H1 (cell line): ENCODE data around the gene OR6K2. TPM values are rescaled to one million over a fixed set of nuclear protein-coding genes. Genes with fewer than 3 reads are reported as not detected.

Experiments
- CEBPB ChIP-seq: IDR thresholded peaks from 2 replicates; pipeline ENCODE4 v1.6.1; 2012; ENCODE audit warnings: low read depth, low read length
- CHD1 ChIP-seq: IDR thresholded peaks from 2 replicates; pipeline ENCODE4 v1.6.1; 2012; ENCODE audit warnings: low read depth, low read length, improper control_type of control experiment
- CREB1 ChIP-seq: IDR thresholded peaks from 2 replicates; pipeline ENCODE4 v1.6.1; 2012; ENCODE audit warnings: inconsistent platforms
- MAFK ChIP-seq: IDR thresholded peaks from 2 replicates; pipeline ENCODE4 v1.6.1; 2012; ENCODE audit warnings: low read depth, mild to moderate bottlenecking, improper control_type of control experiment, low read length
- RAD21 ChIP-seq, 2 experiments: IDR thresholded peaks in 1 of 2; conservative IDR thresholded peaks in 1 of 2; 2 replicates each; pipeline ENCODE4 v1.6.1; 2011; ENCODE audit warnings: low read depth in 2 of 2, low read length in 2 of 2, improper control_type of control experiment in 1 of 2, inconsistent platforms in 1 of 2, mild to moderate bottlenecking in 1 of 2, moderate library complexity in 1 of 2
- polyA plus RNA-seq, 7 experiments: library from polyadenylated mRNA; depleted of rRNA in 3 of 7; stranded (reverse) in 5 of 7; unstranded in 2 of 7; fragments of >200 nt in 5 of 7; fragments of 200-250 nt in 2 of 7; gene quantifications; 1 replicate in 5 of 7; 2 replicates in 1 of 7; 4 replicates in 1 of 7; pipeline versions ENCODE4 v1.2.1 to v1.2.3, GENCODE V29; 2011 to 2013; ENCODE audit warnings: missing spikeins in 2 of 7, mixed read lengths in 2 of 7
- total RNA-seq: library from RNA; stranded (reverse); fragmentation: NEBNext Ultra II Directional; extraction: Animal tissue kit (Norgen Biotek cat#: 25700); gene quantifications from 2 replicates; pipeline ENCODE4 v1.2.1, GENCODE V29; 2021
- TF ChIP-seq, protein P1 (sequence below): IDR thresholded peaks from 2 replicates; pipeline ENCODE4 v1.6.1; 2011; ENCODE audit warnings: low read length, improper control_type of control experiment
- TF ChIP-seq, protein P2 (sequence below): IDR thresholded peaks from 2 replicates; pipeline ENCODE4 v1.6.1; 2012; ENCODE audit warnings: inconsistent platforms

The OR6K2 gene
- total and polyA plus RNA-seq, 2 of the 8 experiments (the other 6 are each of a cell fraction or from before 2014, with no cell fraction given), result not detected

DNA sequence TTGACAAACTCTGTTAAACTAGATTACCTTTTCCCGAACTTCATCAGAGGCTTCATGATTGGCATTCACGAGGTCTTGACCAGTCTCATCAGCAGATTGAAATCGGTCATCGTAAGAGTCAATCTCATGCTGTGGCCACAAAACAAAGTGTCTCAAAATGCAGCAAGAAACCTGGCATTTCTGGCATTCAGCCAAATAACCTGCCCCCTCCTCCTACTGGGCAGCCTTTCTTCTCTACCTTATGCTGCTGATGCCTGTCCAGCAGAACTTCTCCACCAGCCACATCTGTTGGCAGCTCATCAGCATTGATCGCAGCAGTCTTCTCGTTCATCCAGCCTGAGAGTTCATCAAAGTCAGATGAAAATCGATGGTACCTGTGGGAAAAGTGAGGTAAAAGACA, 26.1 kb downstream of the OR6K2 start (continued):
- TF ChIP-seq CREB1 (no peak), CEBPB (no peak), RAD21 (IDR thresholded peaks at IDR 0.05 in 1 of 2, conservative IDR thresholded peaks at IDR 0.05 in 1 of 2; ENCODE audit: low read depth in 2 of 2, low read length in 2 of 2) (no peak), CHD1 (no peak), MAFK (no peak)
- TF ChIP-seq, protein P1, sequence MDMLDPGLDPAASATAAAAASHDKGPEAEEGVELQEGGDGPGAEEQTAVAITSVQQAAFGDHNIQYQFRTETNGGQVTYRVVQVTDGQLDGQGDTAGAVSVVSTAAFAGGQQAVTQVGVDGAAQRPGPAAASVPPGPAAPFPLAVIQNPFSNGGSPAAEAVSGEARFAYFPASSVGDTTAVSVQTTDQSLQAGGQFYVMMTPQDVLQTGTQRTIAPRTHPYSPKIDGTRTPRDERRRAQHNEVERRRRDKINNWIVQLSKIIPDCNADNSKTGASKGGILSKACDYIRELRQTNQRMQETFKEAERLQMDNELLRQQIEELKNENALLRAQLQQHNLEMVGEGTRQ, result no peak
- TF ChIP-seq, protein P2, sequence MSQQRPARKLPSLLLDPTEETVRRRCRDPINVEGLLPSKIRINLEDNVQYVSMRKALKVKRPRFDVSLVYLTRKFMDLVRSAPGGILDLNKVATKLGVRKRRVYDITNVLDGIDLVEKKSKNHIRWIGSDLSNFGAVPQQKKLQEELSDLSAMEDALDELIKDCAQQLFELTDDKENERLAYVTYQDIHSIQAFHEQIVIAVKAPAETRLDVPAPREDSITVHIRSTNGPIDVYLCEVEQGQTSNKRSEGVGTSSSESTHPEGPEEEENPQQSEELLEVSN, result no peak
